HG02571 (cell line): ENCODE data around the gene MRPL28.
A peak's percentile ranks its signal among the peaks of the same experiment; 100 is the strongest.
"Not testable (repeated sequence)": the region's sequence is repeated elsewhere in the genome, so short reads cannot be mapped to it uniquely, and the experiment has no call there.

Experiments
- ATAC-seq: cut with Tn5 transposase; IDR thresholded peaks from one replicate; pipeline ENCODE4 v1.9.1; 2021; ENCODE audit warnings: mild to moderate bottlenecking, moderate library complexity; ENCODE audit not compliant: unreplicated experiment

Gene MRPL28

GRCh38 chr16:370443-370842, at the start of gene MRPL28:
MRPL28 (minus strand) TSS chr16:370538; CDS start chr16:370218, 320 bp downstream.
- ATAC-seq: peak; percentile 79

- not testable (repeated sequence) for ATAC-seq
Measured at GRCh38 chr16:415170-415498, 44.8 kb upstream of the MRPL28 start.

GRCh38 chr16:414395-415169, 44.2 kb upstream of the MRPL28 start:
- no peak for ATAC-seq

GRCh38 chr16:411576-412265, 41.4 kb upstream of the MRPL28 start:
- no peak for ATAC-seq

- ATAC-seq: no peak
Measured at GRCh38 chr16:410516-411178, 40.3 kb upstream of the MRPL28 start.

- no peak for ATAC-seq
Measured at GRCh38 chr16:407253-407652, 36.9 kb upstream of the MRPL28 start.

- ATAC-seq: no peak
Measured at GRCh38 chr16:405548-406506, 35.5 kb upstream of the MRPL28 start.

GRCh38 chr16:404971-405486, 34.7 kb upstream of the MRPL28 start:
- ATAC-seq: no peak

- ATAC-seq: no peak
Measured at GRCh38 chr16:401468-402348, 31.4 kb upstream of the MRPL28 start, which contains the start of gene DECR2. DECR2 (plus strand) TSS chr16:401885; CDS start chr16:401964, 79 bp downstream.

- ATAC-seq: no peak
Measured at GRCh38 chr16:400061-400591, 29.8 kb upstream of the MRPL28 start.

- ATAC-seq: no peak
Measured at GRCh38 chr16:399340-400019, 29.1 kb upstream of the MRPL28 start.

GRCh38 chr16:398561-399339, 28.4 kb upstream of the MRPL28 start:
- ATAC-seq: no peak

- ATAC-seq: no peak
Measured at GRCh38 chr16:397736-398332, 27.5 kb upstream of the MRPL28 start.

- ATAC-seq: no peak
Measured at GRCh38 chr16:397135-397661, 26.9 kb upstream of the MRPL28 start, which contains the start of gene NME4. NME4 (plus strand) TSS chr16:397199; CDS start chr16:397223, 24 bp downstream.

GRCh38 chr16:396605-397004, 26.3 kb upstream of the MRPL28 start:
- no peak for ATAC-seq

GRCh38 chr16:396199-396598, 25.9 kb upstream of the MRPL28 start:
- no peak for ATAC-seq

- ATAC-seq: no peak
Measured at GRCh38 chr16:392450-393030, 22.2 kb upstream of the MRPL28 start.
